DMS79 treated with DMSO at 0.1 percent for 48 hours (cell line): ENCODE measurements around the gene PAFAH2.
A peak's percentile ranks its signal among the peaks of the same experiment; 100 is the strongest.

Experiments used
- DNase-seq: peaks from one replicate; lab custom pipeline; 2025; lab: John Stamatoyannopoulos, UW

The PAFAH2 gene

GRCh38 chr1:25997828-25998761, at the start of gene PAFAH2:
Gene PAFAH2 (minus strand): TSS chr1:25998063. CDS start chr1:25990816, 7,247 bp downstream.
- DNase-seq: peak; percentile 99

GRCh38 chr1:26047278-26047874, 49.5 kb upstream of the PAFAH2 start:
- DNase-seq: no peak

GRCh38 chr1:26046246-26047095, 48.6 kb upstream of the PAFAH2 start:
- DNase-seq: no peak

GRCh38 chr1:26045722-26046245, 47.9 kb upstream of the PAFAH2 start, which contains the start of gene SLC30A2:
Gene SLC30A2 (minus strand): TSS chr1:26046118. CDS start chr1:26045896, 222 bp downstream.
- peak; percentile 16 for DNase-seq

- no peak for DNase-seq
Observed at GRCh38 chr1:26044971-26045721, 47.3 kb upstream of the PAFAH2 start.

- DNase-seq: no peak
Observed at GRCh38 chr1:26044414-26044813, 46.6 kb upstream of the PAFAH2 start.

- DNase-seq: no peak
Observed at GRCh38 chr1:26043765-26044164, 45.9 kb upstream of the PAFAH2 start.

- no peak for DNase-seq
Observed at GRCh38 chr1:26041978-26042377, 44.1 kb upstream of the PAFAH2 start.

- no peak for DNase-seq
Observed at GRCh38 chr1:26041401-26041800, 43.5 kb upstream of the PAFAH2 start.

GRCh38 chr1:26038904-26039303, 41.0 kb upstream of the PAFAH2 start:
- no peak for DNase-seq

- no peak for DNase-seq
Observed at GRCh38 chr1:26038477-26038876, 40.6 kb upstream of the PAFAH2 start.

GRCh38 chr1:26037904-26038303, 40.0 kb upstream of the PAFAH2 start:
- DNase-seq: no peak

- no peak for DNase-seq
Observed at GRCh38 chr1:26036756-26037281, 39.0 kb upstream of the PAFAH2 start.

GRCh38 chr1:26035959-26036755, 38.3 kb upstream of the PAFAH2 start:
- peak; percentile 76 for DNase-seq

GRCh38 chr1:26035203-26035958, 37.5 kb upstream of the PAFAH2 start:
- DNase-seq: peak; percentile 91

GRCh38 chr1:26034504-26035202, 36.8 kb upstream of the PAFAH2 start:
- DNase-seq: peak; percentile 35

GRCh38 chr1:26032656-26033357, 34.9 kb upstream of the PAFAH2 start:
- no peak for DNase-seq

GRCh38 chr1:26031611-26032220, 33.9 kb upstream of the PAFAH2 start:
- peak; percentile 50 for DNase-seq
